ENCODE results near the gene CTDSPL. TPM values are rescaled to one million over a fixed set of nuclear protein-coding genes. Genes with fewer than 3 reads are reported as not detected.

CTDSPL gene
- total and polyA plus RNA-seq, 11 donors, result 9.2 to 54.6 (median 36.0) TPM

DNA sequence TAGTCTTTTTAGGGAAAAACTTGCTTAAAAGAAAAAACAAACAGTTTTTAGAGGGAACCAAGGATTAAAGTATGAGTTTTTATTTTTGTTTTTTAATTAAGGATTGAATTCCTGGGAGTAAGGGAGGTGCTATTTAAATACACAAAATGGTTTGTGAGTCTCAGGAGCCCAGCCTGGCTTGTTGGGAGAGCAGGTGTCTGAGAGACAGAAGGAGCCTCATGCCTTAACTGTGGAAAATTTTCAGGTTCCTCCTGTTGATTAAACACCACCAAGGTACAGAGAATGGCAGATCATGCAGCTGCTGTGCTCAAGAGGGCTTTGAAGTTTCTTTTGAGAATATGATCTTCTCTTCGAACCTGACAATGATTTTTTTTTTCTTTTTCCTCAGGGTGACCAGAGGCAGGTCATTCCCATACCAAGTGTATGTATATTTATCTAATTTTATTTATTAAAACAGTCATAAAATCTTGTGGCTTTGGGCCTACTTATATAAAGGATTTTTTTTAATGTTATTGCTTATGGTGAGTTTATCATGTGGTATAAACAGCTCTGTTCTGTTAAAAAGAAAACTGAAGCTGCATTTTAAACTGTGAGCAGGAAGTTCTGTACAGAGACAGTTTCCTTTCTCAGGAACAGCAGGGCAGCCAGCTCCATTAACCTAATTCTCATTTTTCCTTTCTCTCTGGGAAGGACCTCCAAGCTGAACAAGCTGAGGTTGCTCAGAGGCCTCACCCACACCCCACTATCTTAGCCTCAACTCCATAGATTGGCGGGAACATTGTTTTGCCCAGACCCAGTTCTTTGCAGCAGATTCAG lies 95.3 kb downstream of the CTDSPL start:
- intact Hi-C loops (cut with DNase I), result no loop called here
- H3K4me1 ChIP-seq, result peaks cover 0 to 54% (median 34%) of the 10 kb centered on the region in 12 donors
- WGBS, 4 donors, result 47 to 82% (median 60%) methylated on average over 2 of the region's 2 CpGs
- H3K36me3 ChIP-seq, result peaks cover 0 to 24% (median 7%) of the 10 kb centered on the region in 9 donors
- no peaks in the 10 kb centered on the region for H3K27me3 ChIP-seq
- no peak for TF ChIP-seq POLR2A (IDR thresholded peaks at IDR 0.05)
- TF ChIP-seq, protein P1, sequence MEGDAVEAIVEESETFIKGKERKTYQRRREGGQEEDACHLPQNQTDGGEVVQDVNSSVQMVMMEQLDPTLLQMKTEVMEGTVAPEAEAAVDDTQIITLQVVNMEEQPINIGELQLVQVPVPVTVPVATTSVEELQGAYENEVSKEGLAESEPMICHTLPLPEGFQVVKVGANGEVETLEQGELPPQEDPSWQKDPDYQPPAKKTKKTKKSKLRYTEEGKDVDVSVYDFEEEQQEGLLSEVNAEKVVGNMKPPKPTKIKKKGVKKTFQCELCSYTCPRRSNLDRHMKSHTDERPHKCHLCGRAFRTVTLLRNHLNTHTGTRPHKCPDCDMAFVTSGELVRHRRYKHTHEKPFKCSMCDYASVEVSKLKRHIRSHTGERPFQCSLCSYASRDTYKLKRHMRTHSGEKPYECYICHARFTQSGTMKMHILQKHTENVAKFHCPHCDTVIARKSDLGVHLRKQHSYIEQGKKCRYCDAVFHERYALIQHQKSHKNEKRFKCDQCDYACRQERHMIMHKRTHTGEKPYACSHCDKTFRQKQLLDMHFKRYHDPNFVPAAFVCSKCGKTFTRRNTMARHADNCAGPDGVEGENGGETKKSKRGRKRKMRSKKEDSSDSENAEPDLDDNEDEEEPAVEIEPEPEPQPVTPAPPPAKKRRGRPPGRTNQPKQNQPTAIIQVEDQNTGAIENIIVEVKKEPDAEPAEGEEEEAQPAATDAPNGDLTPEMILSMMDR (IDR thresholded peaks at IDR 0.05), result no peak
- H3K4me3 ChIP-seq, result no peak overlapping the region
- H3K9me3 ChIP-seq, result no peaks in the 10 kb centered on the region
- DNase-seq, result no peak
- peak in 3 of 4 donors; percentile 26 to 50 (median 43) for ATAC-seq
- peak overlapping the region; percentile 47 to 79 (median 62) for H3K27ac ChIP-seq

DNA sequence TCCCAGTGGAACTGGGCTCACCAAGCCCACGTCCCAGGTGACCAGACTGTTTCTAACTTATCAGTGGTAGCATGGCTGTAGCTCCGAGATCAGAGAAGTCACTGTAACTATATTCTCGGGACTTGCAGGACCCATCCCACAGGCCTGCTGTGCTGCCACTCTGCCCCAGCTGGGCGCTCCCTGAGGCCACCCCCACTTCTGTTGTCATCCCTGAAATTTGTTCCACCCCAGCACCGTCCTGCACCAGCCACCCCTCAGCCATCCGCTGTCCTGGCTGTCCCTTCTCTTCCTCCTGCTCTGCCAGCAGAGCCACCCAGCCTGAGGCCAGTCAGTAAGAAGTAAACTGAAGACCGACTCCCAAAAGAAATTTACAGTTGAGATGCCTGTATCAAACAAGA lies 95.9 kb downstream of the CTDSPL start:
- H3K27me3 ChIP-seq, result no peaks in the 10 kb centered on the region
- H3K27ac ChIP-seq, result peak overlapping the region; percentile 47 to 79 (median 62)
- H3K4me3 ChIP-seq, result no peak overlapping the region

DNA sequence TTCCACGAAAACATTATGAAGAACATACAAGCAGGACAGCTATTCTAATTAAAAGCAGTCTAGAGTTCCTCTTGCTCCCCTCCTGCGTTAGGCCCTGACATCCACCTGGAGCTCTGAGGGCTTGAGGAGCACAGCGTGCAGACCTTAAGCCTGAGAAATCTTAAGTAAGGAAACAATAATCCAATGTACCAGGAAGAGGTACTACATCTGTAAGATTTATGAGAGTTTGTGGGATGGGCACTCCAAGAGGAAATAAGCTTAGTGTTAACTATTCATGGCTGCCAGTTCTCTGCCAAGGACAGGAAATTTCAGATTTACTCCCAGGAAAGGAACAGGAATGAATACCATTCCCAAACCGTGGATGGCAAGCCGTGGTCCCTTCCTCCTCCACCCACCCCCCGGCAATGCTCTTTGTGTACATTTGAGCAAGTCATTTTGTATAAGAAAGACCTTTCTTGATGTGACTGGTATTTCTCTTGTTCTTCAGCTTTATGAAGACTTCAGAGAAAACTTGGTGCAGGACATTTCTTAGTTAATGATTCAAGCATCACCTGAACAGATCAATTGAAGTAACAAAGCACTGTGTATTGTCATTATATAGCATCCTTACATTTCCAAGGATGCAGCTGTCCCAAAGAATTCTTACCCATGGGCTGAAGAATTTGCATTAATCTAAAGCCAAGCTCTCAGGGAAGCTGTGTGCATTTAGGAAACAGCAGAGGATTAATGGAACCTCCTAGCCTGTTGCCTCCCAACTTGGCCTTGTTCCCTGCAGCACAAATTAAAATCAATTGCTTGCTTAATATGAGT lies 100.1 kb downstream of the CTDSPL start:
- Histone ChIP-seq H3K4me3 (no peak overlapping the region), H3K27me3 (no peaks in the 10 kb centered on the region), H3K27ac (peak overlapping the region in 11 of 12 donors; percentile 0 to 59 (median 21)), H3K9me3 (no peaks in the 10 kb centered on the region), H3K36me3 (peaks cover 0 to 19% (median 3%) of the 10 kb centered on the region in 9 donors), H3K4me1 (peaks cover 0 to 39% (median 24%) of the 10 kb centered on the region in 12 donors)
- WGBS, 4 donors, result 59 to 68% (median 63%) methylated on average over 6 of the region's 6 CpGs
- intact Hi-C loops (cut with DNase I), result no loop called here
- DNase-seq (no peak), ATAC-seq (peak in 1 of 4 donors; percentile 22)
- TF ChIP-seq POLR2A (IDR thresholded peaks at IDR 0.05), result no peak
- TF ChIP-seq, protein P1 (IDR thresholded peaks at IDR 0.05), result no peak

More for the DNA sequence above, 95.9 kb downstream of the CTDSPL start:
- Histone ChIP-seq H3K36me3 (peaks cover 0 to 24% (median 7%) of the 10 kb centered on the region in 9 donors), H3K9me3 (no peaks in the 10 kb centered on the region), H3K4me1 (peaks cover 0 to 59% (median 33%) of the 10 kb centered on the region in 12 donors)
- intact Hi-C loops (cut with DNase I), result no loop called here
- DNase-seq (no peak), ATAC-seq (peak in 3 of 4 donors; percentile 29 to 44 (median 36))
- 63 to 74% (median 71%) methylated on average over 7 of the region's 7 CpGs for WGBS, 4 donors
- TF ChIP-seq, protein P1 (IDR thresholded peaks at IDR 0.05), result no peak
- TF ChIP-seq POLR2A (IDR thresholded peaks at IDR 0.05), result no peak

GRCh38 chr3:37963016-37963415 lies 101.3 kb downstream of the CTDSPL start:
- H3K9me3 ChIP-seq, result no peaks in the 10 kb centered on the region
- H3K4me1 ChIP-seq, result peaks cover 0 to 38% (median 20%) of the 10 kb centered on the region in 12 donors
- intact Hi-C loops (cut with DNase I), result no loop called here
- H3K27me3 ChIP-seq, result no peaks in the 10 kb centered on the region
- H3K4me3 ChIP-seq, result no peak overlapping the region
- TF ChIP-seq, protein P1 (IDR thresholded peaks at IDR 0.05), result no peak
- TF ChIP-seq POLR2A (IDR thresholded peaks at IDR 0.05), result no peak
- no peak for DNase-seq
- H3K36me3 ChIP-seq, result peaks cover 0 to 20% (median 3%) of the 10 kb centered on the region in 9 donors
- ATAC-seq, result no peak
- peak overlapping the region in 2 of 12 donors; percentile 0 to 46 for H3K27ac ChIP-seq
- 55 to 73% (median 62%) methylated on average over 5 of the region's 5 CpGs for WGBS, 4 donors
